T47D (cell line): Measurements from ENCODE around the gene STK38L.
A peak's percentile ranks its signal among the peaks of the same experiment; 100 is the strongest.

Experiments used
- DNase-seq, 2 experiments: peaks; one replicate each; pipeline versions ENCODE4 v3.0.0 to v3.0.0-alpha.2; 2011 to 2012; ENCODE audit warnings: low read depth in 1 of 2, low spot score in 1 of 2
- JUND ChIP-seq: IDR thresholded peaks from 2 replicates; pipeline ENCODE4 v1.6.1; 2012; ENCODE audit warnings: low read depth
- in situ Hi-C: cut with HindIII; loops from 2 replicates; pipeline ENCODE4 v1.10.0; 2016; ENCODE audit warnings: low sequenced_read_pairs, low pct_unique_long_range_greater_than_20kb

The STK38L gene

GRCh38 chr12:27243804-27244688, at the start of gene STK38L:
Gene STK38L, plus strand, starts transcription at chr12:27244286. Its CDS starts 53,435 bp downstream, at chr12:27297721.
- in situ Hi-C loops: no loop called here
- peak; percentile 69 to 98 for DNase-seq
- TF ChIP-seq JUND: no peak

- TF ChIP-seq JUND: no peak
- DNase-seq: no peak
- in situ Hi-C loops: no loop called here
Observed at GRCh38 chr12:27194644-27195043, 49.4 kb upstream of the STK38L start.

- DNase-seq: no peak
- no peak for TF ChIP-seq JUND
- in situ Hi-C loops: no loop called here
Observed at GRCh38 chr12:27198036-27198435, 46.0 kb upstream of the STK38L start.

GRCh38 chr12:27199638-27200300, 44.3 kb upstream of the STK38L start:
- in situ Hi-C loops: no loop called here
- no peak for TF ChIP-seq JUND
- no peak for DNase-seq

- TF ChIP-seq JUND: no peak
- no peak for DNase-seq
- in situ Hi-C loops: no loop called here
Observed at GRCh38 chr12:27201169-27201568, 42.9 kb upstream of the STK38L start.

GRCh38 chr12:27206801-27207502, 37.1 kb upstream of the STK38L start:
- DNase-seq: no peak
- no peak for TF ChIP-seq JUND
- in situ Hi-C loops: no loop called here

GRCh38 chr12:27207615-27208413, 36.3 kb upstream of the STK38L start:
- in situ Hi-C loops: no loop called here
- no peak for TF ChIP-seq JUND
- no peak for DNase-seq

GRCh38 chr12:27208414-27208750, 35.7 kb upstream of the STK38L start:
- no peak for DNase-seq
- TF ChIP-seq JUND: no peak
- in situ Hi-C loops: no loop called here

- in situ Hi-C loops: no loop called here
- DNase-seq: no peak
- TF ChIP-seq JUND: no peak
Observed at GRCh38 chr12:27209257-27209910, 34.7 kb upstream of the STK38L start.

GRCh38 chr12:27210187-27210586, 33.9 kb upstream of the STK38L start:
- in situ Hi-C loops: no loop called here
- no peak for TF ChIP-seq JUND
- DNase-seq: no peak

GRCh38 chr12:27212861-27213260, 31.2 kb upstream of the STK38L start:
- in situ Hi-C loops: no loop called here
- TF ChIP-seq JUND: no peak
- no peak for DNase-seq

- no peak for DNase-seq
- in situ Hi-C loops: no loop called here
- TF ChIP-seq JUND: no peak
Observed at GRCh38 chr12:27213304-27213703, 30.8 kb upstream of the STK38L start.
